SKM-1 (cell line): Measurements from ENCODE around the gene OSGEP.

Experiments
- DNase-seq: peaks from one replicate; lab custom pipeline; 2025; ENCODE audit not compliant: unreplicated experiment; lab: John Stamatoyannopoulos, UW

Gene OSGEP

DNA sequence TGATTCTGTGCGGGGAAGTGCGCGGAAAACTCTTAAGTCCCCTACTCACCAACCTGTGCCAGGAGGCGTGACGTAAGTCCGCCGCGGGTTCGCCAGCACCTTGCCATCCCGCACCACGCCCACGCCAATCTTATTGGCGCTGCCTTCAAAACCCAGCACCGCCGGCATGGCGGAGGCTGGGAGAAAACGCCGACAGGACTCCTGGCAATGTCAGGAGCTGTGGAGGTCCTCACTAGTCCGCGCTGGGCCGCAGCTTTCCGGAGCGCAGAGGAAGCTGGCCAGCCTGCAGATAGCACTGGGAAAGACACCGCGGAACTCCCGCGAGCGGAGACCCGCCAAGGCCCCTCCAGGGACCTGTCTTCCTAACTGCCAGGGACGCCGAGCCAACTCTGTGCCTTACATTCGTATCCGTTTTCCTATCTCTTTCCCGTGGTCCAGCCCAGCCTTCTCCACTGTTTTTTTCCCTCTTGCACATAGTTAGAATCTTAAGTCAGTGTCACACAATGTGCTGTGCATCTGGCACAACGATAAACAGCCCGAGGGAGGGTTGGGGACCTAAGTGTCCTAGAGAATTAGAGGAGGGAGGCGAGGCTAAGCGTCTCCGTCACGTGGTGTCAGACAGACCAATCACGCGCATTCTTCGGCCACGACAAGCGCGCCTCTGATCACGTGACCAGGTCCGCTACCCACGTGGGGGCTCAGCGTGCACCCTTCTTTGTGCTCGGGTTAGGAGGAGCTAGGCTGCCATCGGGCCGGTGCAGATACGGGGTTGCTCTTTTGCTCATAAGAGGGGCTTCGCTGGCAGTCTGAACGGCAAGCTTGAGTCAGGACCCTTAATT lies at the start of gene OSGEP, which contains the start of gene APEX1:
OSGEP (minus strand) TSS at position 297 of the 839 bp plus-strand sequence; CDS start at position 168, 129 bp downstream.
APEX1 (plus strand) TSS at position 711 of the 839 bp plus-strand sequence. CDS start 420 bp downstream, outside the sequence.
- DNase-seq, result peak; percentile 73

DNA sequence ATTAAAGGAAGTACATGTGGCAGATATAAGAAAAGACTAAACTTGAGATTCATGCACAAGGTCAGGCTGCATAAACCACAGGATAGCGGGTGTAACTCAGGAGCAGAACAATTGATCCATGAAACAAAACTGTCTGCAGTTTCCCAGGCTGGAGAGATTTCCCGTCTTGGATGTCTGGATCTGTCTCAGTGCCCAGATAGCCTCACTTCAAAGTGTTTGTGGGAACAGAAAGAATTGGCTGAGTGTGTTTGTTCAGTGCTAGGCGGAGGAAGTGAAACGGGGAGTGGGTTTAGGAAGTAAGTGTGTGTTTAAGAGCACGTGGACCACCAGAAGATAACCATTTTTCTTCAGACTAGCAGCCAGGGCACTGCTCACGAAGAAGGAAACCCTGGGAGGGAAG lies 49.3 kb upstream of the OSGEP start:
- DNase-seq, result no peak

DNA sequence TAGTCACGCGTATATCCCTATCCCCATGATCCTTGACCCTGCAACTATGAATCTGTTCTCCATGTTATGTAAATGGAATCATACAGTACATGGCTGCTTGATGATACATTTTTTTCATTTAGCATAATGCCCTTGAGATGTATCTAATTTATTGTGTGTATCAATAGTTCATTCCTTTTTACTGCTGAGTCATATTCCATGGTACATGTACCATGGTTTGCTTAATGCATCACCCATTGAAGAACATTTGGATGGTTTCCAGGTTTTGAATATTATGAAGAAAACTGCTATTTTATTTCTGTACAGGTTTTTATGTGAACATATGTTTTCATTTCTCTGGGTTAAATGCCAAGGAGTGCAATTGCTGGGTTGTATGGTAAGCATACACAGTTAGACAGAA lies 46.7 kb upstream of the OSGEP start:
- DNase-seq, result no peak

DNA sequence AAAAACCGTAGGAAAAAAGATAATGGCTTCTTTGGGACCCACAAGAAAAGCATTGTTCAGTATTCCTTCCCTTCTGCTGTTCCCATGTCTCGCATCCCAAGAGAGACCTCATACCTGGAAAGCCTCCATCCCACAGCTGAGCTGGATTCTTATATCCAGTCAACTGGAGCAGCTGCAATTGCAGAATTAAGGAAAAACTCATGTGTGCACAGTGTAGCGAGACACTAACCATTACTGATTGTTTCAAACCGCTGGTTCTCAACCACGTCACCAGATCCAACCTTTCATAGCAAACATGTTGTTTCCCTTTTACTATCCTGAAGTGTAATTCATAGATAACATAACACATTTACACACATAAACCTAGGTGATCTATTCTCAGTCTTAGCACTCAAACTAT lies 45.3 kb upstream of the OSGEP start:
- no peak for DNase-seq

DNA sequence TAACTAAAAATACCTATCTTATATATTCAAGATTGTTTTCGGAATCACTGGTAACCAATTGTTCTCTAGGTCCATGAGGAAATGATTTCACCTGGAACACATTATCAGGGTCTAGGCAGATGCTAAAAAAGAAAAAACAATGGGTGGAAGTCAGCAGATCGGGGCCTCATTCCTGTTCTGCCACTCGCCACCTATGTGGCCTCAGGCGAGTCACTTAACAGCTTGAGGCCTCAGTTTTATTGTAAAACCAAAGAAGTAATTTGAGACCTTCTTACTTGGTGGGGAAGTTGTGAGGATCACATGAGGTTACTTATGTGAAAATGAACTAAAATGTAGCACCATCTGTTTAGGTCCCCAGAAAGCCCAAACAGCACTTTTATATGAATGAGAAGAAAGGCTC lies 44.5 kb upstream of the OSGEP start:
- DNase-seq, result no peak

DNA sequence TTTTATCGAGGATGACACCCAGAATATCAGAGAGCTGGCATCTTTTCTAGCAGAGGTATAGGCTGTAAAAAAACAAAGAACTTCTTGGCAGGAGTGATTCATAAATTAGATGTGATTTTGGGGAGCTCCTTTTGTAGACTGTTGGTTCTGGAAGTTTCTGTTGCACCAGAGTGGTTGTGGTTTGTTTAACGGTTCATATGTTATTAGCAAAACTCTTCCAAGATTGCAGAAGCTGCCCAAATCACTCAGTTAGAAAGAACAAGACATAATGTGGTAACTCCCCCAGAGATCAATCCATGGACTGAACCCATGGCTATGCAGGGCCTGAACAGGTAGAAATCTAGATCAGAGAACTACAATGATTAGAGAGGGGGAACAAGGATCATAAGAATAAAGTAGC lies 44.0 kb upstream of the OSGEP start:
- no peak for DNase-seq

DNA sequence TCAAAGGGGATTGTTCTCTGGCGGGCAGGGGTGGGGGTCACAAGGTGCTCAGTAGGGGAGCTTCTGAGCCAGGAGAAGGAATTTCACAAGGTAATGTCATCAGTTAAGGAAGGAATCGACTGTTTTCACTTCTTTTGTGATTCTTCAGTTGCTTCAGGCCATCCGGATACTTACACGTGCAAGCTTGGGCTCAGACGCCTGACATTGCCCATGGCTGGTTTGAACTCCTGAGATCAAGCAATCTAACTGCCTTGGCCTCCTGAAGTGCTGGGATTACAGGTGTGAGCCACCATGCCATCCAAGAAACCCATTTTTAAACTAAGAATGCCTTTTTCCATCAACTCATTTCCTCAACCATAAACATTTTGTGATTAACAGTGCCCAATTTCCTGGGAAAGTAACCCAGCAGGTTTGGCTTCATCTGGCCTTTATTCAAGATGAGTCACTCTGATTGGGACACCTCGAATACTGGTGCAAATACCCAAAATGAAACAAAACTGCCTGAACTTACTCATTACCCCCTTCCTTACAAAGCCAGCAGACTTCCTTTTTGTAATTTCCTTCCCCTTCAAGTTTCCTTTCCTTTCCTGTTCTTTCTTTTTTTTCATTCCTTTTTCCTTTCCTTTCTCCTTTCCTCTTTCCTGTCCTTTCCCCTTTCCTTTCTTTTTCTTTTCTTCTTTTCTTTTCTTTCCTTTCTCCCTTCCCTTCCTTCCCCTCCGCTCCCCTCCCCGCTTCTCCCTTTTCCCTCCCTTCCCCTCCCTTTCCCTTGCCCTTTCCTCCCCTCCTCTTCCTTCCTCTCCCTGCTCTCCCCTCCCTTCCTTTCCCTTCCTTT lies 40.5 kb upstream of the OSGEP start:
- DNase-seq, result no peak

DNA sequence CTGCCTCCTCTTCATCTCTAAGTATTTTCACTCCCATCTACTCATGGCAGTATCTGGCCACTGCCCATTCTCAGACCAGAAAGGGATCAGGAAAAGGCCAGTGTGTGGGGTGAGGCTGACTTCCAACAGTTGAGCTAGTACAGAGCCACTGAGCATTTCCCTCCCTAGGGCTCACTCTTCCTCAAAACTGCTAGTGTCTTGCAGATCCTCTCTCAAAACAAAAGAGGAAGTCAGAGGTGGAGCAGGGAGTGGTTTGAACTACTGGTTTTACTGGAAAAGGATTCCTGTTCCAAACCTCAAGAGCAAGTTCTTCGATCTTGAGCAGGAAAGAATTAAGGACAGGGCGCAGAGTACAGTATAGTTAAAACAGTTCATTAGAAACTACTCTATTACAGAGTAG lies 39.0 kb upstream of the OSGEP start:
- peak; percentile 48 for DNase-seq

DNA sequence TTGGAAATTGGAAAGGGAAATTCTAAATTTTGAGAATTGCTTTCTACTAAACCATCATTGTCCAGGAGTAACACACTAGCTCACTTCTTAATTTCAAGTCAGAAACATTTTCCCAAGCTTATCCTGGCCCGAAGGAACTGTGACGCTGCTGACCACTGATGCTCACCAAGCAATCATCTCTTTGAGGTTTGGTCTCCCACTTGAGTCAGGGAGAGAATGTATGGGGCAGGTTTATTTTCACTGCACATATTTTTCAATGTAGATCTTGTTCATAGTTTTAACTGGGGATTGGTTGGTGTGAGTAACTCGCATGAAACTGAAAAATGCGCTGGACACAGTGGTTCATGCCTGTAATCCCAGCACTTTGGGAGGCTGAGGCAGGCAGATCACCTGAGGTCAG lies 37.9 kb upstream of the OSGEP start:
- DNase-seq, result no peak

DNA sequence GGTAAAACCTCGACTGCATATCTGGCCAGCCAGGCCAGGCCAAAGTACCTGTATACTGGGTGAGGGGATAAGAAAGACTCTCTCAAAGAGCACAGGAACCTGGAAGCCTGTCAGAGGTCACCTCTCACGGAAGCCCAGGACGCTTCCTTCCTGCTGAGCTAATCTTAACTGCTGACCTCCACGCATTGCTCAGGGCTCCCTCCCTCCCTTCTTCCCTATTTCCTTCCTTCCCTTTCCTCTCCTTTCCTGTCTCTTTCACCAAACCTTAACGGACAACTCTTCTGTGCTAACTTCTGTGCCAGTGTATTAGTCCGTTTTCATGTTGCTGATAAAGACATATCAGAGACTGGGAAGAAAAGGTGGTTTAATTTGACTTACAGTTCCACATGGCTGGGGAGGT lies 36.0 kb upstream of the OSGEP start:
- DNase-seq, result no peak

DNA sequence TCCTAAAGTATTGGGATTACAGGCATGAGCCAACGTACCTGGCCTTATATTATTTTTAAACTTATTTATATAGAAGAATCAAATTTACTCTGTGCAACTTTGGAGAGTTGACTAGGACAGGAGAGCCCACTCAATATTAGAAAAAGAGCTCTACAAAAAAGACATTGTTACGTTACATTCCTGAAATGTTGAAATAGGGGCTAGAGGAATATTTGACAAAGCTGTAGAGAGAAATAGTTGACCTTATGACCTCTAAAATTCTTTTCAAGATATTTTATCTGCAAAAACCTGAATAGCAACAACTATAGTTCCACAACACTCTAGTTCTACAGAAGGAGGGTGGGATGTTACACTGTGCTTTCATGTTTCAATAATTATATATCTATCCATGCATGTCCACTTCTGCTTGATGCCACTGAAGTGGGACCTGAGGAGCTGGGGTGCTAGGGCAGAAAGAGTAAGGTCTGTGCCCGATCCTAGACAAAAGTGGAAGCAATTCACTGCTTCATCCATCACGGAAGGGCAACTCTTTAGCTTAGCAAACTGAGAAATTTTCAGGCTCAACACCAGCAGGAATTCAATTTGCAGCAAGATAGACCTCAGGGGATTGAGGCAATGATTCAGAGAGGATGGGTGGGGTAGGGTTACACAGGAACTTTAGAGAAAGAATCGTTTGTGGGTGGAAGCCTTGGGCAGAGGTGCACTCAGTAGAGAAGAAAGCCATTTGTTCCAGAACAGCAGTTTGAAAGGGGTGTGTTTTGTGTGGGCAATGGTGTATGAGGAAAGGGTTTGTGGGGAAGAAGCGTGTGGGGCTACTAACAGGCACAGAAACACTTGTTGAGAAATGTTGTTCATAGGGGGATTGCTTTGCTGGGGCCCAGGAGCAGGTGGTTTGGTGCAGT lies 34.7 kb upstream of the OSGEP start:
- no peak for DNase-seq

DNA sequence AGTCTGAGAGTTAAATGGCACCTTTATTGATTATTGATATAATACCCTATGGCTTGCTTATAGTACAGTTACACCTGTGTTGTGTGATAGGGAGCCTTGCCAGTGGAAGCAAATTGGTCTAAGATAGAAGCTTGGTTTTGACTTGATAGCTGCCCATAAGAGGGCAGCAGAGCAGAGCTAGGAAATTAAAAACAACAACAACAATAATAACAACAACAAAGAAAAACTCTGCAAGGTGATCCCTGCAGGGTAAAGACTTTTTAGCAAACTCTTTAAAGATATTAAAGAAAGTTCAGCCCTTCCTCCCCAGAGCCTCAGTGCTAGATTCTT lies 32.7 kb upstream of the OSGEP start:
- no peak for DNase-seq

DNA sequence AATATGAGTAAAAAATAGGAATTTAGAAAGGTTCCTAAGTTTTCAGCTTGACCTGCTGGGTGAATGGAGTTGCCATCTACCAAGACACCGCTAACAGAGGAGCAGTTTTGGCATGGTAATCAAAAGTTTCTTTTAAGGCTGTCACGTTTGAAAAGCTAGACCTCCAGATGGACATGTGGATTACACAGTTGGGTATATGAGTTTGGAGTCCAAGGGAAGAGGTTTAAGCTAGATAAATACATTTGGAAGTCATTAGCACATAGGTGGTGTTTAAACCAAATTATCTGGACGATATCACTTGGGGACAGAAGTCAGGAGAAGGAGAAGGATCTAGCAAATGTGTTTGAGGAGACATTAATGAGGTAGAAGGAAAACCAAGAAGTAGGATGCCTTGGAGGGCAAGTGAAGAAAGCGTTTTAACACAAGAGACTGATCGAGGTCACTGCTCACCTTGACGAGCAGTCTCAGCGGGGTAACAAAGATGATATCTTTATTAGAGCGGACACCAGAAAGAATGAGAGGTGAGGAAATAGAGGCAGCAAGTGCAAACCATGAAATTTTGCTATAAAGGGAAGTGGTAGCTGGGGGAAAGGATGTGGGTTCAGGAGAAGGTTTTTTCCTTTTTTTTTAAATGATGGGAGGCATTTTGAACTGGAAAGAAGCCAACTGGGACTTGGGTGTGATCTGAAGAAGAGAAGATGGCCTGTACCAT lies 32.2 kb upstream of the OSGEP start:
- peak; percentile 8 for DNase-seq

DNA sequence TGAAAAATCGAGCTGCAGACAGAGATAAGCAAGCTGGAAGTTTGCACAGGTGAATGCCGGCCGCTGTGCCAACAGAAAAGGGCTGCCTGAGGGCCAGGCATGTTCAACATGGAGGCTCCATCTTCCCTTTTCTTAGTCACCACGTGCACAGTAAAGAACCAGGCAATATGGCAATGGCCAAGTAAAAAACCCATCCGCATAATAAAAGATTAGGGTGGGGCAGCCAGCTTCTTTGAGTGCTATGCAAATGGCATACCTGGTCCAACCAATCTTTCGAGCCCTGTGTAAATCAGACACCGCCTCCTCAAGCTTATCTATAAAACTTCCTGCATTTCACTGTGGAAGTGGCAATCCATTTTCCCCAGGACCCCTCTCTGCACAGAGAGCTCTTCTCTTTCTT lies 31.3 kb upstream of the OSGEP start:
- no peak for DNase-seq

DNA sequence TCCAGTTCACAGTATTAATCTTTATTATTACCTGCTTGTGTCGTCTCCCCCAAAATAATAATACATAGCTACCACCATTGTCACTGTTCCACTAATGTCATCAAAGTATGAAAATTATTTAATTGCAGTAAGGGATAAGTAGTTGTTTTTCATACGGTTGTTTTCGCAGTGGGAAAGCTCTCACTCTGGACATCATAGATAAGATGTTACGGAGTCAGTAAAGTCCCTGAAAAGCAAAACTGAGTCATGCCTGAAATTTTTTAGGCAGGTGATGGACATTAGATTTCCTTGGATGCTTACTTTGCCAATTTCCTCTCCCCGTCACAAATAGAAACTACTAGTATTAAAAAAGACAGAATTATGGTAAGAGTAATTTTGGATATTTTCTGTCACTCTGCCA lies 27.8 kb upstream of the OSGEP start:
- no peak for DNase-seq

DNA sequence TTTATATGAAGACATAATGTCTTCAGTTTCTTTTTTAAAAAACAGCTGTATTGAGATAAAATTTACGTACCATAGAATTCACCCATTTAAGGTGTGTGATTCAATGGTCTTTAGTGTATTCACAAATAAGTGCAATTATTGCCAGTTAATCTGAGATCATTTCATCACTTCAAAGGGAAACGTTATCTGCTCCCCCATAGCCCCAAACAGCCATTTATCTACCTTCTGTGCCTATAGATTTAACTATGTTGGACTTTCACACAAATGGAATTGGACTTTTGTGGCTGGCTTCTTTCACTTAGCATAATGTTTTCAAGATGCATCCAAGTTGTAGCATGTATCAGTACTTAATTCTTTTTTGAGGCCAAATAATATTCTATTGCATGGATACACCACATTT lies 24.3 kb upstream of the OSGEP start:
- DNase-seq, result no peak

DNA sequence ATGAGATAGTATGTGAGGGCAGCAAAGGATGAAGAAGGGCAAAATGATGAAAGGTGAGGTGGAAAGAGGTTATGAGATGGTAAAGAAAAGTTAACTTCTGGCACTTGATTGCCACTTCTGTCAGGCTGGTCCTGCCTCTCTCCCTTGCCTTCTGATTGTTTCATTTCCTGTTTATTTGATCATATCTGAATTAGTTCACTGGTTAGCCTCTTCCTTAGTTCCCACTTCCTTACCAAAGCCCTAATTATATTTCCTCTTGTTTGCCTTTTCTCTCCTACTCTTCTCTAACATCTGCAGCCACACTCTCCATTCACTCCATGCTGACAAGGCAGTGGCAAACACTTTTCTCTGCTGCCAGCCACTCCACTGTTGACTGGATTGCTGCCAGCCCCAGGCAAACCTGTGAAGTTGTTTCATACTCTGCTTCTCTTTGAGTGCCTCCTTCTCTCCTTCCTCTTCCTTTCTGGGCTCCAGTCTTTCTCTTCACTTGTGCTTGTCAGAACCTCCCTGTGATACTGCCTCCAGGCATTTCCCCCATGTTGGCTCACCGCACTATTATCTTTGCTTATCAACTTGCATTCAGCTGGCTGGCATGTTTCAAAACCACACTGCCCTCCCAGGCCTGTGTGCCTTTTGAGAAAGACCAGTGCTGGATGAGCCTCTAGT lies 22.7 kb upstream of the OSGEP start:
- DNase-seq, result no peak

DNA sequence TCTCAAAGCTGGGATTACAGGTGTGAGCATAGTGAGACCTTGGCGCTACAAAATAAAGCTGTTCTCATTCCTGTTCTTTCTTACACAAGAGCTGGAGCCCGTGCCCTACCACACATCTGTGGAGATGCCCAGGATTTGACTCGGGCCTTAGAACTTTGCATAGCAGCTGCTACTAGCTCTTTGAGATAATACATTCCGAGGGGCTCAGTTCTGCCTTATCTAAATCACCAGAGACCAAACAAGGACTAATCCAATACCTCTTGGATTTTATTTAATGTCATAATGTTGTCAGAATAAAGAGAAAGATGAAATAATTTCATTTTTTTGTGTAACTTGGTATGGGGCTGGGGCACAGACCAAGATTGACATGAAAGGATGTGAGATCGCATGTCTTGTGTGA lies 22.2 kb upstream of the OSGEP start:
- no peak for DNase-seq

DNA sequence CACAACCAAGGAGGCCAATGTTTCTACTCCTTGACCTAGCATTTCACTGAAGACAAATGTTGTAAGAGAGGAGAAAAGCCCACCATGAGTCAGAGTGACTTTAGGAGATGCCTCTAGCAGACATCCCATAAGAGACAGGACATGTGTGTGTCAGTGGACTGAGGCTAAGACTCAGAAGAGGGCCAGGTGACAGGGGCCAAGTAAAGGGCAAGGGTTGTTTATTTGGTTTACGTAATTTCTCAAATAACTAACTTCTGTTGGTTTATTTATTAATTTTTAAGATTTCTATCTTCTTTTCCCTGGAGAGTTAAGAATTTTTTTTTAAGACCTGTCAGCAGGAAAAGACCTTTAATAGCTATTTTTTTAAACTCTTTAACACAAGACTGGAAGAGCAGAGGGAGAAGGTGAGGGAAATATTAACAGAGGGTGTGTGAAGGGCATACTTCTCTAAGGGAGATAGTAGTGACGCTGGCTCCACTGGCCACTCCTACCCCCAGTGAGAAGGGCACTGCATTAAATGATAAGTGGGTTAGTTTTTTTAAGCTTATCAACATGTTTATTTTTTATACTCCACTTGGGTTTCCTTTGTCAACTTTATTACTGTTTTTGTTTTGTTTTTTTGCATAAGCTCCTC lies 18.0 kb upstream of the OSGEP start:
- DNase-seq, result no peak

DNA sequence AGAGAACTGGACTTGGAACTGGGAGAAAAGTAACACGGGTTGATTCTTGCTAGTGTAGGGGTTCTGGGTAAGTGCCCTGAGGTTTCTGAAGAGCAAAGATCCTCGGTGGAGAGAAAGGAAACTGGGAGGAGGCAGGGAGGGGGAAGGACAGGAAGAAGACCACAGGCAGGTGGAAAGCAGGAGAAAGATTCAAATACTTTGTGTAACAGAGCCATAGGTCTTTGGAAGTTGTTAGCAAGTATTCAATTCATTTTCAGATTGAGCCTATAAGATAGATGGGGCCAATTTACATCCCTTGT lies 15.9 kb upstream of the OSGEP start:
- DNase-seq, result no peak
